Measurements from ENCODE around the gene SCFD2. TPM values are rescaled to one million over a fixed set of nuclear protein-coding genes. Genes with fewer than 3 reads are reported as not detected.
A peak's percentile ranks its signal among the peaks of the same experiment; 100 is the strongest.

Gene SCFD2
- total RNA-seq, 1 experiment from 2014 or later: 36.6 TPM

GRCh38 chr4:53313510-53313909, 52.4 kb downstream of the SCFD2 start:
- Histone ChIP-seq H3K27ac (ENCODE audit: low read length) (no peak overlapping the region), H4K20me1 (ENCODE audit: low read length) (no peaks in the 10 kb centered on the region), H3K36me3 (ENCODE audit: low read depth, low read length) (no peaks in the 10 kb centered on the region), H3K9me3 (ENCODE audit: low read length) (no peaks in the 10 kb centered on the region), H3K4me3 (ENCODE audit: low read length) (no peak overlapping the region), H3K4me1 (ENCODE audit: insufficient read depth, low read length) (no peaks in the 10 kb centered on the region), H3K27me3 (ENCODE audit: low read length) (no peaks in the 10 kb centered on the region), H3K9ac (ENCODE audit: low read length) (no peak overlapping the region), H3F3A (ENCODE audit: low read length, unreplicated experiment) (no peaks in the 10 kb centered on the region), H2AFZ (ENCODE audit: low read length) (no peak overlapping the region), H3K9me2 (replicated peaks; ENCODE audit: low read length) (no peaks in the 10 kb centered on the region), H3K79me2 (ENCODE audit: low read length) (no peaks in the 10 kb centered on the region), H3K4me2 (ENCODE audit: low read length) (no peak overlapping the region)
- TF ChIP-seq, protein P1, sequence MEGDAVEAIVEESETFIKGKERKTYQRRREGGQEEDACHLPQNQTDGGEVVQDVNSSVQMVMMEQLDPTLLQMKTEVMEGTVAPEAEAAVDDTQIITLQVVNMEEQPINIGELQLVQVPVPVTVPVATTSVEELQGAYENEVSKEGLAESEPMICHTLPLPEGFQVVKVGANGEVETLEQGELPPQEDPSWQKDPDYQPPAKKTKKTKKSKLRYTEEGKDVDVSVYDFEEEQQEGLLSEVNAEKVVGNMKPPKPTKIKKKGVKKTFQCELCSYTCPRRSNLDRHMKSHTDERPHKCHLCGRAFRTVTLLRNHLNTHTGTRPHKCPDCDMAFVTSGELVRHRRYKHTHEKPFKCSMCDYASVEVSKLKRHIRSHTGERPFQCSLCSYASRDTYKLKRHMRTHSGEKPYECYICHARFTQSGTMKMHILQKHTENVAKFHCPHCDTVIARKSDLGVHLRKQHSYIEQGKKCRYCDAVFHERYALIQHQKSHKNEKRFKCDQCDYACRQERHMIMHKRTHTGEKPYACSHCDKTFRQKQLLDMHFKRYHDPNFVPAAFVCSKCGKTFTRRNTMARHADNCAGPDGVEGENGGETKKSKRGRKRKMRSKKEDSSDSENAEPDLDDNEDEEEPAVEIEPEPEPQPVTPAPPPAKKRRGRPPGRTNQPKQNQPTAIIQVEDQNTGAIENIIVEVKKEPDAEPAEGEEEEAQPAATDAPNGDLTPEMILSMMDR (conservative IDR thresholded peaks at IDR 0.05; ENCODE audit: low read depth, low read length): peak; percentile 57
- TF ChIP-seq EZH2 (IDR thresholded peaks at IDR 0.05; ENCODE audit: low read length, unreplicated experiment): no peak
- no TSS peak for BruUV-seq (replicated peaks)
- CTCF ChIA-PET: interaction anchor here (0.6 to 1.4 kb wide), 6 partner anchors 34 to 920 kb away, joined by 3 to 8 read pairs (median 4); no protein-coding TSS in a partner anchor
- intact Hi-C loops (cut with micrococcal nuclease): loop anchor here (1.0 to 5.0 kb wide), 3 partner anchors 116 to 921 kb away; no protein-coding TSS in a partner anchor
- POLR2A ChIA-PET (ENCODE audit: unreplicated experiment): no interaction called here
- ATAC-seq (peak; percentile 85), DNase-seq (peak; percentile 53)

GRCh38 chr4:53309321-53310040, 56.4 kb downstream of the SCFD2 start:
- TF ChIP-seq, protein P1 (conservative IDR thresholded peaks at IDR 0.05; ENCODE audit: low read depth, low read length): no peak
- TF ChIP-seq EZH2 (IDR thresholded peaks at IDR 0.05; ENCODE audit: low read length, unreplicated experiment): no peak
- no peak for TF ChIP-seq EZH2phosphoT487 (IDR thresholded peaks at IDR 0.05; ENCODE audit: borderline replicate concordance, low read length)
- Histone ChIP-seq H3K27ac (ENCODE audit: low read length) (no peak overlapping the region), H2AFZ (ENCODE audit: low read length) (no peak overlapping the region), H3K4me1 (ENCODE audit: insufficient read depth, low read length) (no peaks in the 10 kb centered on the region), H3K79me2 (ENCODE audit: low read length) (no peaks in the 10 kb centered on the region), H3K9ac (ENCODE audit: low read length) (no peak overlapping the region), H3F3A (ENCODE audit: low read length, unreplicated experiment) (no peaks in the 10 kb centered on the region), H3K4me2 (ENCODE audit: low read length) (no peak overlapping the region), H3K9me3 (ENCODE audit: low read length) (no peaks in the 10 kb centered on the region), H3K36me3 (ENCODE audit: low read depth, low read length) (no peaks in the 10 kb centered on the region), H3K27me3 (ENCODE audit: low read length) (no peaks in the 10 kb centered on the region), H4K20me1 (ENCODE audit: low read length) (no peaks in the 10 kb centered on the region), H3K4me3 (ENCODE audit: low read length) (no peak overlapping the region), H3K9me2 (replicated peaks; ENCODE audit: low read length) (no peaks in the 10 kb centered on the region)
- ChIA-PET POLR2A (ENCODE audit: unreplicated experiment) (no interaction called here), CTCF (no interaction called here)
- intact Hi-C loops (cut with micrococcal nuclease): loop anchor here (5.0 kb wide), 1 partner anchor 148 kb away; no protein-coding TSS in a partner anchor
- no peak for ATAC-seq
- no TSS peak for BruUV-seq (replicated peaks)
- no peak for DNase-seq

All from PC-3 (cell line).